Activated CD8-positive, alpha-beta T cell treated with anti-CD3 and anti-CD28 coated beads for 36 hours (primary cell): ENCODE measurements around the gene TRIM10. TPM values are rescaled to one million over a fixed set of nuclear protein-coding genes. Genes with fewer than 3 reads are reported as not detected.
"Not testable (repeated sequence)": the region's sequence is repeated elsewhere in the genome, so short reads cannot be mapped to it uniquely, and the experiment has no call there.

Experiments used
- ATAC-seq: fragments of 200-7000 bp; cut with Tn5 transposase; one replicate; pipeline ENCODE4 v1.10.0; 2021; ENCODE audit warnings: mild to moderate bottlenecking, moderate library complexity
- CTCF ChIA-PET: fragments of 350-600 bp; sonication (Branson Sonifier 250); formaldehyde crosslinking; loops from one replicate; lab custom pipeline; 2021; ENCODE audit warnings: antibody characterized with exemption; lab: Charles Lee
- POLR2A ChIA-PET: fragments of 350-600 bp; sonication (Branson Sonifier 250); formaldehyde crosslinking; loops from one replicate; lab custom pipeline; 2021; ENCODE audit warnings: antibody characterized with exemption; lab: Charles Lee
- DNase-seq: peaks from one replicate; pipeline ENCODE4 v3.0.0-alpha.2; 2020
- H3K27ac Mint-ChIP-seq: one replicate; pipeline ENCODE4 v1.8.0; 2021; ENCODE audit warnings: mild to moderate bottlenecking, mixed read lengths
- H3K27me3 Mint-ChIP-seq: one replicate; pipeline ENCODE4 v1.8.0; 2021; ENCODE audit warnings: mixed read lengths
- H3K36me3 Mint-ChIP-seq: one replicate; pipeline ENCODE4 v1.8.0; 2021; ENCODE audit warnings: low read depth, mixed read lengths
- H3K4me1 Mint-ChIP-seq: one replicate; pipeline ENCODE4 v1.8.0; 2021; ENCODE audit warnings: low read depth, mixed read lengths
- H3K4me3 Mint-ChIP-seq: one replicate; pipeline ENCODE4 v1.8.0; 2021; ENCODE audit warnings: mild to moderate bottlenecking, moderate library complexity, mixed read lengths
- H3K9me3 Mint-ChIP-seq: one replicate; pipeline ENCODE4 v1.8.0; 2021; ENCODE audit warnings: mixed read lengths
- intact Hi-C: fragments of 100-400 bp; cut with micrococcal nuclease; formaldehyde crosslinking; loops from one replicate; pipeline ENCODE4 v1.10.0; 2022
- total RNA-seq, 2 experiments: library from RNA; stranded (reverse); gene quantifications; one replicate each; pipeline ENCODE4 v1.2.3, GENCODE V29; 2021
- TF ChIP-seq, protein P1 (sequence below): fragments of 200-600 bp; IDR thresholded peaks from one replicate; pipeline ENCODE4 v1.8.0; 2022; ENCODE audit warnings: antibody characterized with exemption, mild to moderate bottlenecking

TRIM10 gene
- total RNA-seq, 2 experiments from 2014 or later = not detected

DNA sequence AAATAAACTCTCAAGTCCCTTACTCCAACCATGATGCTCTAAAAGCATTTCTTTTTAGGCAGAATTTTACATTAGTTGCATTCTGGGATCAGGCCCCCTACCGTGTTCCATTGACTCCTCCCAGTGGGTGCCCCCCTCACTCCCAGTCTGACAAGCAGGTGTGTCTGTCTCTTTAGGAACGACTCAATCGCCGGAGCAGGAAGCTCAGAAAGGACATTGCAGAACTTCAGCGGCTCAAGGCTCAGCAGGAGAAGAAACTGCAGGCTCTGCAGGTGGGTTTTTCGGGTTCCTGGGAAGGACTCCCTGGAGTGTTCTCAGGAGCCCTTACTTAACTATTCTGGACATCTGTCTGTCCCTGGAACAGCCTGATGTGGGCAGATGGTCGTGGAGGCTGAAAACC, 15.2 kb downstream of the TRIM10 start:
- no peak for DNase-seq
- ChIA-PET POLR2A (no interaction called here), CTCF (interaction anchor here (1.3 kb wide), 1 partner anchor 16 kb away, joined by 3 read pairs; no protein-coding TSS in a partner anchor)
- Mint-ChIP-seq H3K27me3 (peaks cover 46% of the 10 kb centered on the region), H3K4me1 (no peaks in the 10 kb centered on the region), H3K27ac (no peak overlapping the region), H3K36me3 (no peaks in the 10 kb centered on the region), H3K9me3 (no peaks in the 10 kb centered on the region), H3K4me3 (no peak overlapping the region)
- intact Hi-C loops = no loop called here
- TF ChIP-seq, protein P1, sequence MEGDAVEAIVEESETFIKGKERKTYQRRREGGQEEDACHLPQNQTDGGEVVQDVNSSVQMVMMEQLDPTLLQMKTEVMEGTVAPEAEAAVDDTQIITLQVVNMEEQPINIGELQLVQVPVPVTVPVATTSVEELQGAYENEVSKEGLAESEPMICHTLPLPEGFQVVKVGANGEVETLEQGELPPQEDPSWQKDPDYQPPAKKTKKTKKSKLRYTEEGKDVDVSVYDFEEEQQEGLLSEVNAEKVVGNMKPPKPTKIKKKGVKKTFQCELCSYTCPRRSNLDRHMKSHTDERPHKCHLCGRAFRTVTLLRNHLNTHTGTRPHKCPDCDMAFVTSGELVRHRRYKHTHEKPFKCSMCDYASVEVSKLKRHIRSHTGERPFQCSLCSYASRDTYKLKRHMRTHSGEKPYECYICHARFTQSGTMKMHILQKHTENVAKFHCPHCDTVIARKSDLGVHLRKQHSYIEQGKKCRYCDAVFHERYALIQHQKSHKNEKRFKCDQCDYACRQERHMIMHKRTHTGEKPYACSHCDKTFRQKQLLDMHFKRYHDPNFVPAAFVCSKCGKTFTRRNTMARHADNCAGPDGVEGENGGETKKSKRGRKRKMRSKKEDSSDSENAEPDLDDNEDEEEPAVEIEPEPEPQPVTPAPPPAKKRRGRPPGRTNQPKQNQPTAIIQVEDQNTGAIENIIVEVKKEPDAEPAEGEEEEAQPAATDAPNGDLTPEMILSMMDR = no peak
- no peak for ATAC-seq

DNA sequence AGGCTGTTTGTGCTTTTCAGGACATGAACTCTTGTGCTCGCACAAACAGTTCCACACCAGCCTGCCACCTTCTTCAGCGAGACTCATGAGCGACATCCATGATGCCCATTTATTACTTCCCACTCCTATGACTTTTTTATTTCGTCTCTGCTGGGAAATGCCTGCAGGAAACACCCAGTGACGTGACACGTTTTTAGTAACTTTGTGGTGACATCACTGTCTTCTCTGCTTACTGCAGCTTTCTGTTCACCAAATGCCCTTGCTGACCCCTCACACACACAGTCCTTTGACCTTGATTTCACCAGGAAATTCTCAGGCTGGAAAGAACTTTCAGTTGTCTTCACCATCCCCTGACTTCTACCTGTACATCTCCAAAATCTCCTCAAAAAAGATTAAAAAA, 16.2 kb downstream of the TRIM10 start:
- DNase-seq (no peak), ATAC-seq (no peak)
- Mint-ChIP-seq H3K36me3 (no peaks in the 10 kb centered on the region), H3K27me3 (peaks cover 50% of the 10 kb centered on the region), H3K4me3 (no peak overlapping the region), H3K27ac (no peak overlapping the region), H3K9me3 (no peaks in the 10 kb centered on the region), H3K4me1 (no peaks in the 10 kb centered on the region)
- intact Hi-C loops = no loop called here
- ChIA-PET CTCF (interaction anchor here (0.7 to 5.2 kb wide), 2 partner anchors 15 to 42 kb away, joined by 6 to 30 read pairs; no protein-coding TSS in a partner anchor), POLR2A (no interaction called here)
- TF ChIP-seq, protein P1 = no peak

DNA sequence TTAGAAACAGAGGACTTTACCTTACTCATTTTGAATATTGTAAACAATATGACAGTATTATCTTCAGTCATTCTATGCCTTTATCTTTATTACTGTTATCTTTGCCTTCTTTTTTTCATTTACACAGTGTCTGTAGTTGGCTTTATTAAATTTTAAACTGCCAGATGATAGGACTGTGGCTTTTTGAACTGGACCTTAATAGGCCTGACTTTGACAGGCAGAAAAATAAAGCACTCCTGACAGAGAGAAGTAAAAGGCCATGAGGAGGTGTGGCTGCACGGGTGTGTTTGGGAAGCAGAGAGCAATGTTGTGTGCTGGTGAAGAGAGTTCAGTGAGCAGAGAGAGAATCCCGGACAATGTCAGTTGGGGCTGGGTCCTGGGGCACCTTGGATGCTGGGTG, 17.2 kb downstream of the TRIM10 start:
- H3K27ac Mint-ChIP-seq = no peak overlapping the region
- no peaks in the 10 kb centered on the region for H3K4me1 Mint-ChIP-seq
- POLR2A ChIA-PET = no interaction called here
- DNase-seq = no peak
- no peaks in the 10 kb centered on the region for H3K36me3 Mint-ChIP-seq
- CTCF ChIA-PET = interaction anchor here (1.0 to 5.2 kb wide), 2 partner anchors 10 to 14 kb away, joined by 3 to 30 read pairs; no protein-coding TSS in a partner anchor
- TF ChIP-seq, protein P1 = no peak
- ATAC-seq = no peak
- peaks cover 53% of the 10 kb centered on the region for H3K27me3 Mint-ChIP-seq
- H3K9me3 Mint-ChIP-seq = no peaks in the 10 kb centered on the region
- no peak overlapping the region for H3K4me3 Mint-ChIP-seq
- intact Hi-C loops = no loop called here

DNA sequence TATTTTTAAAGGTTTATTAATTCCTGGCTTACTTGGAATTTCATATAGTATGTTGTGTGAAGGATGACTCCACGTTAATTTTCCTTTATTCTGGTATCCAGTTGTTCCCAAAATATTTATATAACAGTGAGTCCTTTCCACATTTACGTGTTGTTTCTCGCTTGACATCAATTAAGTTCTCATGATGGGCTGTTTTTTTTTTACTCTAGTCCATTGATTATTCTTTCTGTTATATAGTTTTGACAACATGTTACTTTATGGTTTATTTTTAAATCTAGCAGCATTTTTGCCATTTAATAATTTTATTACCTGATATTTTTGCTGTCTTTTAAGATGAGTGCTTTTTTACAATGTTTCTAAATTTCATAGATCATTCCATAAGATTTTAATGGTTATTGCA, 18.3 kb downstream of the TRIM10 start:
- Mint-ChIP-seq H3K4me3 (no peak overlapping the region), H3K27me3 (peaks cover 52% of the 10 kb centered on the region), H3K4me1 (no peaks in the 10 kb centered on the region), H3K27ac (no peak overlapping the region), H3K36me3 (no peaks in the 10 kb centered on the region), H3K9me3 (no peaks in the 10 kb centered on the region)
- ChIA-PET CTCF (interaction anchor here (1.9 to 5.2 kb wide), 2 partner anchors 10 to 12 kb away, joined by 6 to 30 read pairs; no protein-coding TSS in a partner anchor), POLR2A (no interaction called here)
- TF ChIP-seq, protein P1 = no peak
- no peak for ATAC-seq
- no peak for DNase-seq
- intact Hi-C loops = no loop called here

DNA sequence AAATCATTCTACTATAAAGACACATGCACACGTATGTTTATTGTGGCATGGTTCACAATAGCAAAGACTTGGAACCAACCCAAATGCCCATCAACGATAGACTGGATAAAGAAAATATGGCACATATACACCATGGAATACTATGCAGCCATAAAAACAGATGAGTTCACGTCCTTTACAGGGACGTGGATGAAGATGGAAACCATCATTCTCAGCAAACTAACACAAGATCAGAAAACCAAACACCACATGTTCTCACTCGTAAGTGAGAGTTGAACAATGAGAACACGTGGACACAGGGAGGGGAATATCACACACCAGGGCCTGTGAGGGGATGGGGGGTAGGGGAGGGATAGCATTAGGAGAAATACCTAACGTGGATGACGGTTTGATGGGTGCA, 20.8 kb downstream of the TRIM10 start:
- H3K27ac Mint-ChIP-seq, H3K36me3 Mint-ChIP-seq, H3K4me1 Mint-ChIP-seq, intact Hi-C loops, ATAC-seq, H3K9me3 Mint-ChIP-seq, POLR2A ChIA-PET, DNase-seq, H3K4me3 Mint-ChIP-seq: not testable (repeated sequence)
- H3K27me3 Mint-ChIP-seq = peaks cover 55% of the 10 kb centered on the region
- CTCF ChIA-PET = interaction anchor here (5.2 kb wide), 1 partner anchor 10 kb away, joined by 30 read pairs; no protein-coding TSS in a partner anchor
